Esophagus squamous epithelium (tissue), 5 donors: ENCODE measurements around the gene COL8A2. TPM values are rescaled to one million over a fixed set of nuclear protein-coding genes. Genes with fewer than 3 reads are reported as not detected.
A peak's percentile ranks its signal among the peaks of the same experiment; 100 is the strongest.

Source experiments
- DNase-seq: peaks from one replicate; lab custom pipeline; 2025; lab: John Stamatoyannopoulos, UW
- H3K27ac ChIP-seq, 4 donors: fragments of 200-600 bp; sonication (generic); one replicate each; pipeline ENCODE4 v1.5.1; 2016 to 2019; ENCODE audit warnings: mild to moderate bottlenecking in 1 of 4
- H3K27me3 ChIP-seq, 4 donors: fragments of 200-600 bp; sonication (generic); 1 replicate in 3 of 4; 2 replicates in 1 of 4; pipeline versions ENCODE4 v1.5.1 to v1.6.0; 2017 to 2021; ENCODE audit warnings: antibody characterized with exemption in 1 of 4
- H3K36me3 ChIP-seq, 3 donors: fragments of 200-600 bp; sonication (generic); one replicate each; pipeline ENCODE4 v1.5.1; 2016 to 2019
- H3K4me1 ChIP-seq, 3 donors: fragments of 200-600 bp; sonication (generic); one replicate each; pipeline ENCODE4 v1.5.1; 2017 to 2019
- H3K4me3 ChIP-seq, 4 donors: fragments of 200-600 bp; sonication (generic); 1 replicate in 3 of 4; 2 replicates in 1 of 4; pipeline ENCODE4 v1.5.1; 2016 to 2019; ENCODE audit warnings: mild to moderate bottlenecking in 2 of 4, moderate library complexity in 1 of 4
- H3K9me3 ChIP-seq, 3 donors: fragments of 200-600 bp; sonication (generic); one replicate each; pipeline ENCODE4 v1.5.1; 2016 to 2019
- CTCF ChIP-seq, 6 experiments: fragments of 450-650 bp in 4 of 6; fragments of 200-600 bp in 2 of 6; sonication (generic) in 2 of 6; IDR thresholded peaks; one replicate each; pipeline ENCODE4 v1.5.1; 2016 to 2019; ENCODE audit warnings: antibody characterized with exemption in 6 of 6, mild to moderate bottlenecking in 4 of 6, moderate library complexity in 4 of 6
- POLR2A ChIP-seq, 4 donors: fragments of 450-650 bp; IDR thresholded peaks; one replicate each; pipeline ENCODE4 v1.6.1; 2017; ENCODE audit warnings: antibody characterized with exemption in 4 of 4, mild to moderate bottlenecking in 4 of 4, moderate library complexity in 3 of 4
- WGBS, 2 donors: methylation state at CpG; one replicate each; pipeline ENCODE4 v1.1.5; 2018; 5-methylcytosine and 5-hydroxymethylcytosine counted together
- intact Hi-C: fragments of 100-400 bp; cut with DNase I; formaldehyde crosslinking; loops from one replicate; pipeline ENCODE4 v1.15.0; 2022
- total RNA-seq, 4 donors: library from RNA; depleted of rRNA; stranded (reverse); fragments of >200 nt; gene quantifications; one replicate each; pipeline ENCODE4 v1.1.0, GENCODE V29; 2016
- donor health status: DM: yes; HTN: yes; CAD: no.

The COL8A2 gene
- total RNA-seq, 4 donors from 2014 or later: 4.0 to 7.4 (median 5.1) TPM

GRCh38 chr1:36144413-36144812 is 19.4 kb upstream of the COL8A2 start:
- no peak overlapping the region for H3K27ac ChIP-seq
- H3K4me3 ChIP-seq: no peak overlapping the region
- H3K4me1 ChIP-seq: peaks cover 9 to 72% (median 34%) of the 10 kb centered on the region in 3 donors
- H3K9me3 ChIP-seq: no peaks in the 10 kb centered on the region
- H3K36me3 ChIP-seq: peaks cover 0 to 16% (median 5%) of the 10 kb centered on the region in 3 donors
- no peak for TF ChIP-seq POLR2A (IDR thresholded peaks at IDR 0.05)
- no peak for TF ChIP-seq CTCF (IDR thresholded peaks at IDR 0.05)
- intact Hi-C loops: no loop called here
- no peak for DNase-seq
- 77 to 83% methylated on average over 2 of the region's 2 CpGs for WGBS, 2 donors
- H3K27me3 ChIP-seq: no peaks in the 10 kb centered on the region

DNA sequence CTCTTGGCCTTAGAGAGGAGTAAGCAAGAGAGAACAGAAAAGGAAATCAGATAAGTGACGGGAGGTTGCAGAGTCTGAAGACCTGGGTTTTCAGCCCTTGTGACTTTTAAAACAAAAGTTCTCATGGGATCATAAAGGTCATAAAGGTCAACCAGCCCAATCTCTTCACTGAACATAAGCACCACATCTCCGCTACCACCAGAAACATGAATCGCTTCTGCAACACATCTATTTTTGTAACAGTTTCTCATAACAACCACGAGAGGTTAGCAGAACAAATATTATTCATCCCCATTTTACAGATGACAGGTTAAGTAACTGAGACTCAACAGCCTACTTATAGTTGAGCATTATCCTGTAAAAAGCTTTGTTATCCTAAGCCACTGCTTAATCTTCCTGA is 18.4 kb upstream of the COL8A2 start:
- H3K36me3 ChIP-seq: peaks cover 0 to 26% (median 9%) of the 10 kb centered on the region in 3 donors
- TF ChIP-seq CTCF (IDR thresholded peaks at IDR 0.05) (no peak), POLR2A (IDR thresholded peaks at IDR 0.05) (no peak)
- H3K4me3 ChIP-seq: no peak overlapping the region
- peaks cover 6 to 71% (median 31%) of the 10 kb centered on the region in 3 donors for H3K4me1 ChIP-seq
- H3K27ac ChIP-seq: no peak overlapping the region
- intact Hi-C loops: no loop called here
- H3K9me3 ChIP-seq: no peaks in the 10 kb centered on the region
- 74 to 78% methylated on average over 4 of the region's 4 CpGs for WGBS, 2 donors
- no peaks in the 10 kb centered on the region for H3K27me3 ChIP-seq
- DNase-seq: no peak

DNA sequence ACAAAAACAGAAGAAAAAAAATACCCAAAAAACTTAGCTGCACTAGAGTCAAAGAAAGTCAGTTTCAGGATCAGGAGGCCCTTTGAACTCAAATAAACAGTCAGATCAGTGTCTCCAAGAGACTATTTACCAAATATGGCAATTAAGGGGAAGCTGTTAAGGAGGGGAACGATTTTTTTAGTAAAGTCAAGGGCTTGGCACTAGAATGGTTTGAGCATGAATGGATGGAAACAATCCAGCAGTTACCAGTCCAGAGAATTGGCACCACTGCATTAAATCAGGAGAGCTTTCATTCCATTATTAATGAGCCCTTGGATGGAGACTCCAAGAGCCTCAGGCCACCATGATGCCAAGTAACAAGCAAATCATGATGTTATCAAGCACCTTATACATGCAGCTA is 17.1 kb upstream of the COL8A2 start:
- Histone ChIP-seq H3K4me3 (no peak overlapping the region), H3K9me3 (no peaks in the 10 kb centered on the region), H3K36me3 (peaks cover 6 to 39% (median 9%) of the 10 kb centered on the region in 3 donors), H3K27me3 (no peaks in the 10 kb centered on the region), H3K4me1 (peaks cover 6 to 68% (median 28%) of the 10 kb centered on the region in 3 donors), H3K27ac (peak overlapping the region in 3 of 4 donors; percentile 6 to 9 (median 8))
- intact Hi-C loops: no loop called here
- TF ChIP-seq POLR2A (IDR thresholded peaks at IDR 0.05) (no peak), CTCF (IDR thresholded peaks at IDR 0.05) (no peak)
- no peak for DNase-seq
- 0 to 11% methylated on average over 1 of the region's 1 CpG for WGBS, 2 donors

DNA sequence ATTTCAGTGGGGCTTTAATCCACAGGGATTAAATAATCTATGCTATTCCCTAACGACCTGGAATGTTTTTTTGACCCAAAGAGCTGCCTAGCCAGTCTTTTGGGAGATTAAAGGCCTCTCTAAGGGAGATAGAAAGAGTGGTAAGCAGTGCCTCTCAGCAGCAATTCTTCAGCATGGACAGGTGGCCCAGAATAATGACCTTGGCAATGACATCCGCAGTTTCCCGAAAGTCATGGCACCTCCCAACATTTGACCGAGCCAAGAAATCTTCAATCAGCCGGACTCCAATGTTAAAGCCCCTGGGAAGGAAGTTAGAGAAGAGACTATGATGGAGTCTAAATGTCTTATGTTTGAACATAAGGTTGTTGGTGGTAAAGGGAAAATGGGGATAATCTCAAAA is 14.5 kb upstream of the COL8A2 start:
- Histone ChIP-seq H3K27ac (peak overlapping the region; percentile 42 to 74 (median 69)), H3K4me1 (peaks cover 31 to 87% (median 53%) of the 10 kb centered on the region in 3 donors), H3K4me3 (no peak overlapping the region), H3K27me3 (no peaks in the 10 kb centered on the region), H3K9me3 (no peaks in the 10 kb centered on the region), H3K36me3 (peaks cover 9 to 42% (median 10%) of the 10 kb centered on the region in 3 donors)
- 73 to 88% methylated on average over 4 to 5 of the region's 5 CpGs for WGBS, 2 donors
- intact Hi-C loops: no loop called here
- TF ChIP-seq CTCF (IDR thresholded peaks at IDR 0.05): no peak
- no peak for TF ChIP-seq POLR2A (IDR thresholded peaks at IDR 0.05)
- no peak for DNase-seq

GRCh38 chr1:36137776-36138175 is 12.8 kb upstream of the COL8A2 start:
- TF ChIP-seq POLR2A (IDR thresholded peaks at IDR 0.05): no peak
- TF ChIP-seq CTCF (IDR thresholded peaks at IDR 0.05): no peak
- Histone ChIP-seq H3K27ac (peak overlapping the region in 3 of 4 donors; percentile 5 to 86 (median 83)), H3K9me3 (no peaks in the 10 kb centered on the region), H3K36me3 (peaks cover 9 to 42% (median 10%) of the 10 kb centered on the region in 3 donors), H3K27me3 (no peaks in the 10 kb centered on the region), H3K4me1 (peaks cover 40 to 91% (median 68%) of the 10 kb centered on the region in 3 donors), H3K4me3 (no peak overlapping the region)
- 84 to 92% methylated on average over 2 to 3 of the region's 3 CpGs for WGBS, 2 donors
- intact Hi-C loops: no loop called here
- no peak for DNase-seq
